K562 (cell line): ENCODE measurements around the gene ARHGAP12. TPM values are rescaled to one million over a fixed set of nuclear protein-coding genes. Genes with fewer than 3 reads are reported as not detected.

Experiments used
- GATAD2B ChIP-seq: fragments of 450-650 bp; IDR thresholded peaks from 2 replicates; pipeline ENCODE4 v1.6.1; 2017; ENCODE audit warnings: mild to moderate bottlenecking, borderline replicate concordance
- JUNB ChIP-seq: fragments of 450-650 bp; formaldehyde crosslinking; conservative IDR thresholded peaks from 2 replicates; pipeline ENCODE4 v1.4.0; 2020; ENCODE audit warnings: mild to moderate bottlenecking
- KAT2B ChIP-seq: IDR thresholded peaks from one replicate; pipeline ENCODE4 v1.6.1; 2012; ENCODE audit warnings: low read depth, mild to moderate bottlenecking, control low read depth, inconsistent platforms, low read length, moderate library complexity
- ZFP91 ChIP-seq: sonication (generic); formaldehyde crosslinking; IDR thresholded peaks from 2 replicates; pipeline ENCODE4 v1.8.0; 2022; ENCODE audit warnings: mild to moderate bottlenecking, missing genetic modification reagents
- ZNF584 ChIP-seq: fragments of 200-800 bp; sonication (Bioruptor generic); IDR thresholded peaks from 2 replicates; pipeline ENCODE4 v1.6.1; 2016; ENCODE audit warnings: low read depth, mild to moderate bottlenecking, missing genetic modification characterization, missing compliant biosample characterization
- ZNF639 ChIP-seq, 2 experiments: fragments of 200-800 bp in 1 of 2; sonication (Bioruptor generic) in 1 of 2; sonication (generic) in 1 of 2; formaldehyde crosslinking in 1 of 2; IDR thresholded peaks in 1 of 2; conservative IDR thresholded peaks in 1 of 2; 2 replicates each; pipeline versions ENCODE4 v1.5.0 to v1.6.1; 2016 to 2020; ENCODE audit warnings: missing compliant biosample characterization in 1 of 2, missing genetic modification characterization in 1 of 2, missing genetic modification reagents in 1 of 2
- ZNF77 ChIP-seq: fragments of 250-450 bp; sonication (Bioruptor Pico); IDR thresholded peaks from 2 replicates; pipeline ENCODE4 v1.5.0; 2020
- polyA plus RNA-seq, 8 experiments: library from polyadenylated mRNA; depleted of rRNA in 4 of 8; stranded (reverse) in 5 of 8; unstranded in 3 of 8; fragments of >200 nt; fragmentation: Nextera tagmentation in 2 of 8; fragmentation: Illumina TruSeq in 1 of 8; extraction: Ambion mirVana in 2 of 8; extraction: Trizol in 1 of 8; gene quantifications; 2 replicates each; pipeline versions ENCODE4 v1.2.1 to v1.2.3, GENCODE V29; 2011 to 2014; ENCODE audit warnings: inconsistent platforms in 1 of 8, missing spikeins in 1 of 8
- total RNA-seq, 7 experiments: library from RNA; depleted of rRNA in 6 of 7; stranded (reverse); fragments of >200 nt in 6 of 7; fragmentation: Illumina TruSeq in 2 of 7; extraction: Trizol in 2 of 7; gene quantifications; 2 replicates each; pipeline versions ENCODE4 v1.2.1 to v1.2.3, GENCODE V29; 2011 to 2021; ENCODE audit warnings: low replicate concordance in 1 of 7
- TF ChIP-seq, protein P1 (sequence below): fragments of 450-650 bp; IDR thresholded peaks from 2 replicates; pipeline ENCODE4 v1.6.1; 2016; ENCODE audit warnings: mild to moderate bottlenecking, moderate library complexity
- TF ChIP-seq, protein P2 (sequence below): fragments of 200-800 bp; sonication (Bioruptor generic); IDR thresholded peaks from 2 replicates; pipeline ENCODE4 v1.6.1; 2017; ENCODE audit warnings: missing genetic modification characterization, missing compliant biosample characterization

The ARHGAP12 gene
- total and polyA plus RNA-seq, 9 of the 15 experiments (the other 6 are each of a cell fraction or from before 2014, with no cell fraction given), result 4.4 to 18.7 (median 10.1) TPM

DNA sequence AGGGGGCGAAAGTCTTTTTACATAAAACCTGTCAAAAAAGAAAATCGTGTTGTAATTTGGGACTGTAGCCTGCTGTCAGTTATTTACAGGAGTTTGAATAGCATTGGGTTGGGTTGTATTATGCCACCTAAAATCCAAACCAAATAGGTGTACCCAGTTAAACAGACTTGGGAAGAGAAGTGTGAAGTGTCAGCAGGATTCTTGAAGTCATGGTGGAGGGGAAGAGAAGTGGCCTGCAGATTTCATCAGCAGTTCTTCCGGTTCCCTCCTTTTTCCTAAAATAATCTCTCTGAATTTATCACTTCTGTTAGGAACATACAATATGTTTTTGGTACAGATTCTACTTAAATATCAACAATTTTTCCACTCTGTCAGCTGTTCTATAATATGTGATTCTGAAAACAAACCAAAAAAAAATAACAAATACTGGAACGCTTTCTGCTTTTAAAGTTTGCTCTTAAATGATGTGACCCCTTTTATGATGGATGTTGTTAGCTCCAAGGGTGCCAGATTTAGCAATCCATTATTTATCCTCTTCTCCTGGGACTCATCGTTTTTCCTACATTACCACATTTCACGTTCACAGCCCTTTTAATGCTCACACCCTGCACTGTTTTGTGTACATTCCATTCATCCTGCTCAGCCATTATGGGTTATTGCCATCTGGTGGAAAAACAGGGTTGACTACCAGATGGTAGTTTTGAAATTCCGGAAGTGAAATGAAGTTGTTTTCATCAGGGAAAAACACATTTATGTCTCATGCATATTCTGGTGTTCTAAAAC is 18.7 kb upstream of the ARHGAP12 start (continued):
- TF ChIP-seq, protein P1, sequence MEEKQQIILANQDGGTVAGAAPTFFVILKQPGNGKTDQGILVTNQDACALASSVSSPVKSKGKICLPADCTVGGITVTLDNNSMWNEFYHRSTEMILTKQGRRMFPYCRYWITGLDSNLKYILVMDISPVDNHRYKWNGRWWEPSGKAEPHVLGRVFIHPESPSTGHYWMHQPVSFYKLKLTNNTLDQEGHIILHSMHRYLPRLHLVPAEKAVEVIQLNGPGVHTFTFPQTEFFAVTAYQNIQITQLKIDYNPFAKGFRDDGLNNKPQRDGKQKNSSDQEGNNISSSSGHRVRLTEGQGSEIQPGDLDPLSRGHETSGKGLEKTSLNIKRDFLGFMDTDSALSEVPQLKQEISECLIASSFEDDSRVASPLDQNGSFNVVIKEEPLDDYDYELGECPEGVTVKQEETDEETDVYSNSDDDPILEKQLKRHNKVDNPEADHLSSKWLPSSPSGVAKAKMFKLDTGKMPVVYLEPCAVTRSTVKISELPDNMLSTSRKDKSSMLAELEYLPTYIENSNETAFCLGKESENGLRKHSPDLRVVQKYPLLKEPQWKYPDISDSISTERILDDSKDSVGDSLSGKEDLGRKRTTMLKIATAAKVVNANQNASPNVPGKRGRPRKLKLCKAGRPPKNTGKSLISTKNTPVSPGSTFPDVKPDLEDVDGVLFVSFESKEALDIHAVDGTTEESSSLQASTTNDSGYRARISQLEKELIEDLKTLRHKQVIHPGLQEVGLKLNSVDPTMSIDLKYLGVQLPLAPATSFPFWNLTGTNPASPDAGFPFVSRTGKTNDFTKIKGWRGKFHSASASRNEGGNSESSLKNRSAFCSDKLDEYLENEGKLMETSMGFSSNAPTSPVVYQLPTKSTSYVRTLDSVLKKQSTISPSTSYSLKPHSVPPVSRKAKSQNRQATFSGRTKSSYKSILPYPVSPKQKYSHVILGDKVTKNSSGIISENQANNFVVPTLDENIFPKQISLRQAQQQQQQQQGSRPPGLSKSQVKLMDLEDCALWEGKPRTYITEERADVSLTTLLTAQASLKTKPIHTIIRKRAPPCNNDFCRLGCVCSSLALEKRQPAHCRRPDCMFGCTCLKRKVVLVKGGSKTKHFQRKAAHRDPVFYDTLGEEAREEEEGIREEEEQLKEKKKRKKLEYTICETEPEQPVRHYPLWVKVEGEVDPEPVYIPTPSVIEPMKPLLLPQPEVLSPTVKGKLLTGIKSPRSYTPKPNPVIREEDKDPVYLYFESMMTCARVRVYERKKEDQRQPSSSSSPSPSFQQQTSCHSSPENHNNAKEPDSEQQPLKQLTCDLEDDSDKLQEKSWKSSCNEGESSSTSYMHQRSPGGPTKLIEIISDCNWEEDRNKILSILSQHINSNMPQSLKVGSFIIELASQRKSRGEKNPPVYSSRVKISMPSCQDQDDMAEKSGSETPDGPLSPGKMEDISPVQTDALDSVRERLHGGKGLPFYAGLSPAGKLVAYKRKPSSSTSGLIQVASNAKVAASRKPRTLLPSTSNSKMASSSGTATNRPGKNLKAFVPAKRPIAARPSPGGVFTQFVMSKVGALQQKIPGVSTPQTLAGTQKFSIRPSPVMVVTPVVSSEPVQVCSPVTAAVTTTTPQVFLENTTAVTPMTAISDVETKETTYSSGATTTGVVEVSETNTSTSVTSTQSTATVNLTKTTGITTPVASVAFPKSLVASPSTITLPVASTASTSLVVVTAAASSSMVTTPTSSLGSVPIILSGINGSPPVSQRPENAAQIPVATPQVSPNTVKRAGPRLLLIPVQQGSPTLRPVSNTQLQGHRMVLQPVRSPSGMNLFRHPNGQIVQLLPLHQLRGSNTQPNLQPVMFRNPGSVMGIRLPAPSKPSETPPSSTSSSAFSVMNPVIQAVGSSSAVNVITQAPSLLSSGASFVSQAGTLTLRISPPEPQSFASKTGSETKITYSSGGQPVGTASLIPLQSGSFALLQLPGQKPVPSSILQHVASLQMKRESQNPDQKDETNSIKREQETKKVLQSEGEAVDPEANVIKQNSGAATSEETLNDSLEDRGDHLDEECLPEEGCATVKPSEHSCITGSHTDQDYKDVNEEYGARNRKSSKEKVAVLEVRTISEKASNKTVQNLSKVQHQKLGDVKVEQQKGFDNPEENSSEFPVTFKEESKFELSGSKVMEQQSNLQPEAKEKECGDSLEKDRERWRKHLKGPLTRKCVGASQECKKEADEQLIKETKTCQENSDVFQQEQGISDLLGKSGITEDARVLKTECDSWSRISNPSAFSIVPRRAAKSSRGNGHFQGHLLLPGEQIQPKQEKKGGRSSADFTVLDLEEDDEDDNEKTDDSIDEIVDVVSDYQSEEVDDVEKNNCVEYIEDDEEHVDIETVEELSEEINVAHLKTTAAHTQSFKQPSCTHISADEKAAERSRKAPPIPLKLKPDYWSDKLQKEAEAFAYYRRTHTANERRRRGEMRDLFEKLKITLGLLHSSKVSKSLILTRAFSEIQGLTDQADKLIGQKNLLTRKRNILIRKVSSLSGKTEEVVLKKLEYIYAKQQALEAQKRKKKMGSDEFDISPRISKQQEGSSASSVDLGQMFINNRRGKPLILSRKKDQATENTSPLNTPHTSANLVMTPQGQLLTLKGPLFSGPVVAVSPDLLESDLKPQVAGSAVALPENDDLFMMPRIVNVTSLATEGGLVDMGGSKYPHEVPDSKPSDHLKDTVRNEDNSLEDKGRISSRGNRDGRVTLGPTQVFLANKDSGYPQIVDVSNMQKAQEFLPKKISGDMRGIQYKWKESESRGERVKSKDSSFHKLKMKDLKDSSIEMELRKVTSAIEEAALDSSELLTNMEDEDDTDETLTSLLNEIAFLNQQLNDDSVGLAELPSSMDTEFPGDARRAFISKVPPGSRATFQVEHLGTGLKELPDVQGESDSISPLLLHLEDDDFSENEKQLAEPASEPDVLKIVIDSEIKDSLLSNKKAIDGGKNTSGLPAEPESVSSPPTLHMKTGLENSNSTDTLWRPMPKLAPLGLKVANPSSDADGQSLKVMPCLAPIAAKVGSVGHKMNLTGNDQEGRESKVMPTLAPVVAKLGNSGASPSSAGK, result peak; percentile 77; the same call in 1 of the 2 replicates
- TF ChIP-seq, protein P2, sequence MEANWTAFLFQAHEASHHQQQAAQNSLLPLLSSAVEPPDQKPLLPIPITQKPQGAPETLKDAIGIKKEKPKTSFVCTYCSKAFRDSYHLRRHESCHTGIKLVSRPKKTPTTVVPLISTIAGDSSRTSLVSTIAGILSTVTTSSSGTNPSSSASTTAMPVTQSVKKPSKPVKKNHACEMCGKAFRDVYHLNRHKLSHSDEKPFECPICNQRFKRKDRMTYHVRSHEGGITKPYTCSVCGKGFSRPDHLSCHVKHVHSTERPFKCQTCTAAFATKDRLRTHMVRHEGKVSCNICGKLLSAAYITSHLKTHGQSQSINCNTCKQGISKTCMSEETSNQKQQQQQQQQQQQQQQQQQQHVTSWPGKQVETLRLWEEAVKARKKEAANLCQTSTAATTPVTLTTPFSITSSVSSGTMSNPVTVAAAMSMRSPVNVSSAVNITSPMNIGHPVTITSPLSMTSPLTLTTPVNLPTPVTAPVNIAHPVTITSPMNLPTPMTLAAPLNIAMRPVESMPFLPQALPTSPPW (CRISPR knock-in tag), result peak; percentile 12; the same call in 1 of the 2 replicates
- peak in 1 of 2 experiments; percentile 30; a peak in 1 of 4 replicates for TF ChIP-seq ZNF639 (CRISPR knock-in tag; conservative IDR thresholded peaks at IDR 0.05 in 1 of 2, IDR thresholded peaks at IDR 0.05 in 1 of 2)
- TF ChIP-seq GATAD2B, result no peak
- TF ChIP-seq ZNF77 (CRISPR knock-in tag), result no peak
- 0 out of 2 replicates have a peak, but pooled peaks have one; percentile 7 for TF ChIP-seq ZNF584 (CRISPR knock-in tag)
- TF ChIP-seq JUNB (CRISPR knock-in tag), result no peak
- no peak for TF ChIP-seq KAT2B
- TF ChIP-seq ZFP91, result no peak
